ENCODE data around the gene SEZ6. TPM values are rescaled to one million over a fixed set of nuclear protein-coding genes. Genes with fewer than 3 reads are reported as not detected.
A peak's percentile ranks its signal among the peaks of the same experiment; 100 is the strongest.

SEZ6 gene
- polyA plus RNA-seq, 3 donors: 0.17 to 0.33 (median 0.18) TPM

- intact Hi-C loops (cut with micrococcal nuclease): loop anchor here in 1 of 2 donors (10.0 kb wide), 1 partner anchor 209 kb away; no protein-coding TSS in a partner anchor
- Histone ChIP-seq H3K4me2 (replicated peaks; ENCODE audit: extremely low read depth, low read length, poor library complexity, severe bottlenecking) (no peak overlapping the region), H3K79me2 (ENCODE audit: insufficient read depth, low read length) (peaks cover 4% of the 10 kb centered on the region), H3K4me1 (ENCODE audit: control insufficient read depth in 1 of 2, insufficient read depth in 2 of 2, low read length in 2 of 2) (peaks cover 15 to 22% of the 10 kb centered on the region in 2 donors), H2AFZ (ENCODE audit: insufficient read depth, low read depth, low read length, poor library complexity, severe bottlenecking) (no peak overlapping the region), H4K20me1 (ENCODE audit: insufficient read depth, low read length) (peaks cover 48% of the 10 kb centered on the region), H3K27ac (ENCODE audit: low read depth in 1 of 2, low read length in 2 of 2) (no peak overlapping the region), H3K9me3 (replicated peaks in 1 of 2; ENCODE audit: control insufficient read depth in 1 of 2, insufficient read depth in 1 of 2, low read length in 2 of 2) (no peaks in the 10 kb centered on the region), H3K36me3 (replicated peaks in 1 of 2; ENCODE audit: control insufficient read depth in 1 of 2, insufficient read depth in 2 of 2, low read length in 2 of 2) (peaks cover 56 to 58% of the 10 kb centered on the region in 2 donors), H3K9ac (ENCODE audit: insufficient read depth, low read length, poor library complexity, severe bottlenecking) (no peak overlapping the region), H3K27me3 (ENCODE audit: control insufficient read depth in 2 of 2, insufficient read depth in 2 of 2, low read length in 2 of 2) (no peaks in the 10 kb centered on the region), H3K4me3 (replicated peaks in 1 of 3; ENCODE audit: low read depth in 2 of 3, low read length in 3 of 3) (no peak overlapping the region)
- no peak overlapping the region for H3K4me3 Mint-ChIP-seq
- TF ChIP-seq CTCF (IDR thresholded peaks at IDR 0.05): no peak
- WGBS (ENCODE audit: insufficient coverage): 84% methylated on average over 6 of the region's 9 CpGs
- peaks cover 0 to 2% (median 0%) of the 10 kb centered on the region in 7 donors for H3K9me3 Mint-ChIP-seq
- DNase-seq: no peak
- H3K27me3 Mint-ChIP-seq (ENCODE audit: low read depth in 3 of 3): peaks cover 1 to 7% (median 2%) of the 10 kb centered on the region in 3 donors
- H3K36me3 Mint-ChIP-seq: peaks cover 51 to 52% of the 10 kb centered on the region in 2 donors
- peak overlapping the region in 3 of 7 donors; percentile 20 to 72 (median 38) for H3K27ac Mint-ChIP-seq
- peaks cover 20% of the 10 kb centered on the region for H3K4me1 Mint-ChIP-seq
Measured at GRCh38 chr17:28906276-28906675, 99.6 kb downstream of the SEZ6 start.

Other genes starting within 250 kb of the SEZ6 start
- 1 to 10 TPM; 1.5 to 8.6 (median 1.9) TPM for gene FAM222B, start 163.2 kb downstream of the SEZ6 start, polyA plus RNA-seq
- 10 to 100 TPM; 27.7 to 34.5 (median 33.8) TPM for gene ERAL1, start 151.0 kb downstream of the SEZ6 start, polyA plus RNA-seq
- gene FLOT2, start 108.3 kb downstream of the SEZ6 start, polyA plus RNA-seq: 100 to 1,000 TPM; 138 to 271 (median 244) TPM
- 1 to 10 TPM; 3.7 to 4.5 (median 3.8) TPM for gene DHRS13, start 103.0 kb downstream of the SEZ6 start, polyA plus RNA-seq
- gene PHF12, start 54.5 kb downstream of the SEZ6 start, polyA plus RNA-seq: 10 to 100 TPM in 1 of 3 donors, 1 to 10 TPM in 2; 1.4 to 62.5 (median 2.5) TPM
- under 1 TPM in 2 of 3 donors, not detected in 1; 0.30 to 0.56 TPM for gene PIPOX, start 37.1 kb upstream of the SEZ6 start, polyA plus RNA-seq
- gene MYO18A, start 174.4 kb upstream of the SEZ6 start, polyA plus RNA-seq: 10 to 100 TPM in 2 of 3 donors, 1 to 10 TPM in 1; 6.3 to 40.2 (median 11.0) TPM
- gene CRYBA1, start 240.8 kb upstream of the SEZ6 start, polyA plus RNA-seq: not detected

Data from CD14-positive monocyte (primary cell).